Right lobe of liver (tissue), 6 donors: ENCODE measurements around the gene PFKFB3. TPM values are rescaled to one million over a fixed set of nuclear protein-coding genes. Genes with fewer than 3 reads are reported as not detected.
A peak's percentile ranks its signal among the peaks of the same experiment; 100 is the strongest.

Experiments used
- ATAC-seq, 4 donors: fragments of 200-7000 bp; cut with Tn5 transposase; one replicate each; pipeline ENCODE4 v1.9.1; 2020; ENCODE audit warnings: mild to moderate bottlenecking in 4 of 4, moderate library complexity in 4 of 4
- DNase-seq, 3 donors: peaks; one replicate each; pipeline ENCODE4 v3.0.0-alpha.2; 2020
- H3K27ac ChIP-seq, 3 donors: fragments of 200-600 bp; one replicate each; pipeline ENCODE4 v1.8.0; 2022
- H3K27me3 ChIP-seq, 2 donors: fragments of 200-600 bp; one replicate each; pipeline ENCODE4 v1.8.0; 2022
- H3K36me3 ChIP-seq, 4 donors: fragments of 200-600 bp; sonication (generic) in 1 of 4; one replicate each; pipeline versions ENCODE4 v1.5.1 to v1.8.0; 2017 to 2022; ENCODE audit warnings: control low read depth in 1 of 4
- H3K4me1 ChIP-seq, 4 donors: fragments of 200-600 bp; sonication (generic) in 1 of 4; one replicate each; pipeline versions ENCODE4 v1.5.1 to v1.8.0; 2017 to 2022; ENCODE audit warnings: control low read depth in 1 of 4
- H3K4me3 ChIP-seq, 3 donors: fragments of 200-600 bp; one replicate each; pipeline ENCODE4 v1.8.0; 2022
- H3K9me3 ChIP-seq, 4 donors: fragments of 200-600 bp; sonication (generic) in 1 of 4; one replicate each; pipeline versions ENCODE4 v1.5.1 to v1.8.0; 2017 to 2022; ENCODE audit warnings: control low read depth in 1 of 4
- POLR2A ChIP-seq: fragments of 450-650 bp; IDR thresholded peaks from one replicate; pipeline ENCODE4 v1.6.1; 2017; ENCODE audit warnings: antibody characterized with exemption, mild to moderate bottlenecking
- WGBS: methylation state at CpG from one replicate; pipeline ENCODE4 v1.1.6; 2018; ENCODE audit warnings: low coverage, low lambda C conversion rate; ENCODE audit not compliant: insufficient coverage; ENCODE audit errors: missing lambda C conversion rate; 5-methylcytosine and 5-hydroxymethylcytosine counted together
- intact Hi-C, 2 donors: fragments of 100-400 bp; cut with DNase I; formaldehyde crosslinking; loops; one replicate each; pipeline versions ENCODE4 v1.11.2 to v1.14.1; 2022
- total RNA-seq, 6 experiments: library from RNA; depleted of rRNA in 2 of 6; stranded (reverse); fragments of >200 nt in 2 of 6; fragmentation: NEBNext Ultra II Directional in 3 of 6; extraction: Animal tissue kit (Norgen Biotek cat#: 25700) in 3 of 6; gene quantifications; one replicate each; pipeline versions ENCODE4 v1.1.0 to v1.2.4, GENCODE V29; 2016 to 2023
- TF ChIP-seq, protein P1 (sequence below), 4 donors: fragments of 200-600 bp in 3 of 4; fragments of 450-650 bp in 1 of 4; IDR thresholded peaks; one replicate each; pipeline versions ENCODE4 v1.5.1 to v1.8.0; 2016 to 2022; ENCODE audit warnings: antibody characterized with exemption in 4 of 4, mild to moderate bottlenecking in 2 of 4
- donor health status: DM: no; HTN: yes; CAD: no.
- donor health status: DM: no; HTN: no; CAD: no.
- donor health status: DM: no; HTN: no; CAD: no.
- donor health status: DM: no; HTN: yes; CAD: no.
- donor health status: DM: no; HTN: yes; CAD: no.

The PFKFB3 gene
- total RNA-seq, 6 experiments from 2014 or later = 6.8 to 57.8 (median 20.8) TPM

DNA sequence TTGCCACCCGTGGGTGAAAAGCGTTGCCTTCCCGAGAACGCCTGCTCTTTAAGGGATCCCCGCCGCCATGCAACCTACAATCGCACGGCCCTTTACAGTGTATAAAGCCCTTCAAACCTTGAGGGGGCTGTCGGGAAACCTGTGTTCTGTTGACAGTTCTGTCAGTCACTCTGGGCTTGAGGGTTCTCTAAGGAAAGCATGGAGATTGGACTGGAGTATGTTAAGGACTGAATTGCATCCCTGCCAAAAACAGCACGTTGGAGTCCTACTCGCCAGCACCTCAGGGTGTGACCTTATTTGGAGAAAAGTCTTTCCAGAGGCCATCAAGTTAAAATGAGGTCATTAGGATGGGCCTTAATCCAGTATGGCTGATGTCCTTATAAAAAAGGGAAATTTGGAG, 70.6 kb downstream of the PFKFB3 start:
- TF ChIP-seq, protein P1, sequence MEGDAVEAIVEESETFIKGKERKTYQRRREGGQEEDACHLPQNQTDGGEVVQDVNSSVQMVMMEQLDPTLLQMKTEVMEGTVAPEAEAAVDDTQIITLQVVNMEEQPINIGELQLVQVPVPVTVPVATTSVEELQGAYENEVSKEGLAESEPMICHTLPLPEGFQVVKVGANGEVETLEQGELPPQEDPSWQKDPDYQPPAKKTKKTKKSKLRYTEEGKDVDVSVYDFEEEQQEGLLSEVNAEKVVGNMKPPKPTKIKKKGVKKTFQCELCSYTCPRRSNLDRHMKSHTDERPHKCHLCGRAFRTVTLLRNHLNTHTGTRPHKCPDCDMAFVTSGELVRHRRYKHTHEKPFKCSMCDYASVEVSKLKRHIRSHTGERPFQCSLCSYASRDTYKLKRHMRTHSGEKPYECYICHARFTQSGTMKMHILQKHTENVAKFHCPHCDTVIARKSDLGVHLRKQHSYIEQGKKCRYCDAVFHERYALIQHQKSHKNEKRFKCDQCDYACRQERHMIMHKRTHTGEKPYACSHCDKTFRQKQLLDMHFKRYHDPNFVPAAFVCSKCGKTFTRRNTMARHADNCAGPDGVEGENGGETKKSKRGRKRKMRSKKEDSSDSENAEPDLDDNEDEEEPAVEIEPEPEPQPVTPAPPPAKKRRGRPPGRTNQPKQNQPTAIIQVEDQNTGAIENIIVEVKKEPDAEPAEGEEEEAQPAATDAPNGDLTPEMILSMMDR (IDR thresholded peaks at IDR 0.05) = no peak
- no peak for TF ChIP-seq POLR2A
- Histone ChIP-seq H3K27me3 (no peaks in the 10 kb centered on the region), H3K4me1 (peaks cover 0 to 32% (median 7%) of the 10 kb centered on the region in 4 donors), H3K36me3 (no peaks in the 10 kb centered on the region), H3K4me3 (no peak overlapping the region), H3K27ac (no peak overlapping the region), H3K9me3 (no peaks in the 10 kb centered on the region)
- intact Hi-C loops = no loop called here
- ATAC-seq (no peak), DNase-seq (no peak)
- WGBS = 78% methylated on average over 10 of the region's 11 CpGs

DNA sequence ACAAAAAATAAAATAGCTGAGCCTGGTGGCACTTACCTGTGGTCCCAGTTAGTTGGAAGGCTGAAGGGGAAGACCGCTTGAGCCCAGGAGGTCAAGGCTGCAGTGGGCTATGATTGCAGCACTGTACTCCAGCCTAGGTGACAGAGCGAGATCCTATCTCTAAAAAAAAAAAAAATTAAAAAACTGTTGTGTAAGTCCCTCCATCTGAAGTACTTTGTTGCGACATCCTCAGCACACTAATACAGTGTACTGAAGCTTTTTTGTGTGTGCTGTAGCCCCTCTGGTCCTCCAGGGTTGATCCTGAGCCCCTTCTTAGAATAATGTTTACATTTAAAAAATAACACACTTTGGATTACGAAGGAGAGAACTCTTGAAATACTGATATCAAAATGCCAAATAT, 71.3 kb downstream of the PFKFB3 start:
- ATAC-seq (peak in 3 of 4 donors; percentile 24 to 55 (median 30)), DNase-seq (no peak)
- Histone ChIP-seq H3K27ac (no peak overlapping the region), H3K4me1 (peaks cover 0 to 36% (median 10%) of the 10 kb centered on the region in 4 donors), H3K9me3 (no peaks in the 10 kb centered on the region), H3K27me3 (no peaks in the 10 kb centered on the region), H3K4me3 (no peak overlapping the region), H3K36me3 (no peaks in the 10 kb centered on the region)
- WGBS = 30% methylated on average over 4 of the region's 4 CpGs
- TF ChIP-seq POLR2A = no peak
- TF ChIP-seq, protein P1 (IDR thresholded peaks at IDR 0.05) = no peak
- intact Hi-C loops = no loop called here

DNA sequence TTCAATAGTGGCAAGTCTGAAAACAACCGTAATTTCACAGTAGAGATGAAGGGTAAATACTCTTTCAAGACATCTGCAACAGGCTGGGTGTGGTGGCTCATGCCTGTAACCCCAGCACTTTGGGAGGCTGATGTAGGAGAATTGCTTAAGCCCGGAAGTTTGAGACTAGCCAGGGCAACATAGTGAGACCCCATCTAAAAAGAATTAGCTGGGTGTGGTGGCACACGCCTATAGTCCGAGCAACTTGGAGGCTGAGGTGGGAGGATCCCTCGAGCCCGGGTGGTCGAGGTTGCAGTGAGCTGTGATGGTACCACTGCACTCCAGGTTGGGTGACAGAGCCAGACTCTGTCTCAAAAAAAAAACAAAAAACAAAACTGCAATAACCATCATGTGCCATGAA, 71.8 kb downstream of the PFKFB3 start:
- Histone ChIP-seq H3K4me3 (no peak overlapping the region), H3K27me3 (no peaks in the 10 kb centered on the region), H3K36me3 (no peaks in the 10 kb centered on the region), H3K27ac (peak overlapping the region; percentile 24 to 79 (median 48)), H3K4me1 (peaks cover 0 to 40% (median 12%) of the 10 kb centered on the region in 4 donors), H3K9me3 (no peaks in the 10 kb centered on the region)
- intact Hi-C loops = no loop called here
- DNase-seq = no peak
- no peak for ATAC-seq
- WGBS = 72% methylated on average over 7 of the region's 7 CpGs
- TF ChIP-seq, protein P1 (IDR thresholded peaks at IDR 0.05) = no peak
- no peak for TF ChIP-seq POLR2A

DNA sequence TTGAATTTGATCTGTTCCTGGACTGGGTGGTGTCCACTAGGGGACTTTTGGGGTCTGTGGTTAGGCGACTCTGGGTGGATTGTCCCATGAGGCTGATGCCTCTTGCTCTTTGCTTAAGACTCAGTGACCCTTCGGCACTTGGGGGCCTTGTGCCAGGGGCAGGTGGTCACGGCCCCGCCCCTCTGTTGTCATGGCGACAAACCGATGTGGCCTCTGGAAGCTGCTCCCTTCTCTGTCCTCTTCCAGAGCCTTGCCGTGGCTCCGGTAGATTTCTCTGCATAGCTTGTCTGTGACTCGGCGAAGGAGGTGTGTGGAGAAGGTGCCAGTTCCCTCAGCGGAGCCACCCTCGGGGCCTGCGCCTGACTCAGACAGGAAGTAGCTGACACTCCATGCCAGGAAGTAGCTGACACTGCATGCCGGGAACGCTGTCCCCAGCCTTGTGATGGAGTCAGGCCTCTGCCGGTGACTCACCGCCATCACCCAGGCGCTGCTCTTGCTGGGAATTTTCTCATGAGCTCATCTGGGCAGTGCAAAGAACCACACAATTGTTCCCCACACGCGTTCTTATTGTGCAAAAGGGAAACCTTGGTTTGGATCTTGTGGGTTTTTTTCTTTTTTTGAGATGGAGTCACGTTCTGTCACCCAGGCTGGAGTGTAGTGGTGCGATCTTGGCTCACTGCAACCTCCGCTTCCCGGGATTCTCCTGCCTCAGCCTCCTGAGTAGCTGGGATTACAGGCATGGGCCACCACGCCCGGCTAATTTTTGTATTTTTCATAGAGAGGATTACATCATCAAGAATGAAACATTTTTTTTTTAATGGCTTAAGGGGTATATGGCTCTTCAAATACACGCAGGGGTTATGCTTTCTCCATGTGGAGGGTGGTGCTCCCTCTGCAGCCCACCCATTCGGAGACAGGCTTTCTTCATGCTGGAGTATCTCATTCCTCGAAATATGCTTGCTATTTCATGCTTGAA, 72.6 kb downstream of the PFKFB3 start:
- TF ChIP-seq POLR2A = no peak
- TF ChIP-seq, protein P1 (IDR thresholded peaks at IDR 0.05) = no peak
- peak; percentile 77 to 90 (median 87) for DNase-seq
- intact Hi-C loops = no loop called here

More for the DNA sequence above, 72.6 kb downstream of the PFKFB3 start:
- peak; percentile 32 to 65 (median 60) for ATAC-seq
- H3K4me3 ChIP-seq = no peak overlapping the region
- peaks cover 0 to 48% (median 15%) of the 10 kb centered on the region in 4 donors for H3K4me1 ChIP-seq
- H3K36me3 ChIP-seq = no peaks in the 10 kb centered on the region
- H3K27me3 ChIP-seq = no peaks in the 10 kb centered on the region
- H3K9me3 ChIP-seq = no peaks in the 10 kb centered on the region
- peak overlapping the region; percentile 24 to 79 (median 48) for H3K27ac ChIP-seq
- 64% methylated on average over 11 of the region's 29 CpGs for WGBS
